Activated CD4-positive, alpha-beta T cell treated with anti-CD3 and anti-CD28 coated beads for 1 hour (primary cell): Measurements from ENCODE around the gene MUC21.
"Not testable (repeated sequence)": the region's sequence is repeated elsewhere in the genome, so short reads cannot be mapped to it uniquely, and the experiment has no call there.

ENCODE experiments used
- DNase-seq: peaks from one replicate; pipeline ENCODE4 v3.0.0-alpha.2; 2020

The MUC21 gene

DNA sequence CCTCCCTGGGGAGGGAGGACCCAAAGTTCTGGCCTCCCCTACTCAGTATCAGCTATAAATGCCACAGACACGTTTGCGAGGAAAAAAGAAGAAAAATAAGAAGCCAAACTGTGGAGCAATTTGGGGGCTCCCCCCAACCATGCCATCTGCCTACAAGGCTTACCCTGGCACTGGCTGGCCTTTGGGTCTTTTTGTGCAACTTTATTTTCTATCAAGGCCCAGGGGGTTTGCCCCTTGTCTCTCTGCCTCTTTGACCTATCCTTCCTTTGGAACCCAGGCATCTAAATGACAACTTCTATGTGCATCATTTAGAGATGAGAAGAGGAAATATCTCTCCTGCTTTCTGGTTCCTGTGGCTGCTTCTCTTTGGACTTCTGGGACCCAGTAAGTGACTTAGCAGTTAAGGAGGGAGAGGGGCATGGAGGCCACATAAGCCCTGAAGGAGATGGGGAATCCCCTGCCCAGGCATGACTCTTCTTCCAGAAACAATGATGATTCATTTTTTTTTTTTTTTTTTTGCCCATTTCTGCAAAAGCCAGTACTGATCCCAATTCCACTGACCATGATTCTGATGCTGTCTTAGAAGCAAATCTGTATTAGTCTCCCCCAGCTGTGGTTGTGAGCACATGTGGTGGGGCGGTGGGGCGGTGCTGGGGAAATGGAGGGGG is 27.0 kb downstream of the MUC21 start, which contains the start of gene MUC22:
Gene MUC22, plus strand, starts transcription at position 82 of the 668 bp plus-strand sequence. Its CDS starts 233 bp downstream, at position 315.
- no peak for DNase-seq

- no peak for DNase-seq
Observed at GRCh38 chr6:31011153-31011552, 27.6 kb downstream of the MUC21 start.

GRCh38 chr6:31016659-31017299 is 33.3 kb downstream of the MUC21 start:
- no peak for DNase-seq

GRCh38 chr6:31017436-31017835 is 33.9 kb downstream of the MUC21 start:
- not testable (repeated sequence) for DNase-seq

DNA sequence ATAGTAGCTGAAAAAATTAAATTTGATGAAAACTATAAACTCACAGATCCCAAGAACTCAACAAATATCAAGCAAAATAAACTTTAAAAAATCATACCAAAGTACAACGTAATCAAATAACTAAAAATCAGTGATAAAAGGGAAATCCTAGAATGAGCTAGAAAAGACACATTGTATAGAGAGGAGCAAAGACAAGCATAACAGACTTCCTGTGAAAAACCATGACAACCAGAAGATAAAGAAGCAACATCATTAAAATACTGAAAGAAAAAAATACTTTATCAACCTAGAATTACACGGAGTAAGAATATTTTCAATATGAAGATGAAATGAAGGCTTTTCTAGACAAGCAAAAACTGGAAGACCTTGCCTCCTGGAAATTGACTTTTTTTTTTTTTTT is 36.5 kb downstream of the MUC21 start:
- no peak for DNase-seq

- not testable (repeated sequence) for DNase-seq
Observed at GRCh38 chr6:31020631-31021255, 37.2 kb downstream of the MUC21 start.

- DNase-seq, result not testable (repeated sequence)
Observed at GRCh38 chr6:31021705-31022531, 38.4 kb downstream of the MUC21 start.

GRCh38 chr6:31025595-31025994 is 42.1 kb downstream of the MUC21 start:
- no peak for DNase-seq

DNA sequence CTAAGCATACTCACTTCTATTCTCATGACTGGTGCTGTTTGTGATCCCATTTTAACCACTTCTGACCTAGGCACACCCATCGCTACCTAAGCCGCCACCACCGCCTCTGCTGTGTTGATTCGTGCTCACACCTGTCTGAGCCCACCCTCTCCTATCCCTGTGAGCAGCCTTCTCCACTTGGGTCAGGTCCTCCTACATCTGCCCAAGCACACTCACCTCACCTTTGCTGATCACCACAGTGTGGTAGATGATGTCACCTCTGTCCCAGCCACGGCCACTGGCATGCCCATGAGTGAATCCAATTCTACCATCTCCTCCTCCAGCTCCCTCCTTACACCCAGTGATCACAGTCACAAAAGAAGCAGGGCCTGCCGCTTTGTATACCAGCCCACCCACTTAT is 47.6 kb downstream of the MUC21 start:
- no peak for DNase-seq

DNA sequence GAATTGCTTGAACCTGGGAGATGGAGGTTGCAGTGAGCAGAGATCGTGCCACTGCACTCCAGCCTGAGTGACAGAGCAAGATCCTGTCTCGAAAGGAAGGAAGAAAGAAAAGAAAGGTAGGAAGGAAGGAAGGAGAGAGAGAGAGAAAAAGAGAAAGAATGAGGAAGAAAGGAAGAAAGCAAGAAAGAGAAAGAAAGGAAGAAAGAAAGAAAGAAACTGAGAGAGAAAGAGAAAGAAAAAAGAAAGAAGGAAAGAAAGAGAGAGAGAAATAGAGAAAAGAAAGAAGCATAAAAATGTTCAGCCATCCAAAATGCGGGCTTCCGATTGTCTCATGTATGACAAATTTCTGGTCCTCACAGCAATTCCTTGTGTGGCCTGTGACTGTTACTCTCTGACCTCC is 49.6 kb downstream of the MUC21 start:
- DNase-seq, result no peak

GRCh38 chr6:31035862-31036497 is 52.5 kb downstream of the MUC21 start:
- no peak for DNase-seq

GRCh38 chr6:31037169-31037568 is 53.7 kb downstream of the MUC21 start:
- DNase-seq, result no peak

DNA sequence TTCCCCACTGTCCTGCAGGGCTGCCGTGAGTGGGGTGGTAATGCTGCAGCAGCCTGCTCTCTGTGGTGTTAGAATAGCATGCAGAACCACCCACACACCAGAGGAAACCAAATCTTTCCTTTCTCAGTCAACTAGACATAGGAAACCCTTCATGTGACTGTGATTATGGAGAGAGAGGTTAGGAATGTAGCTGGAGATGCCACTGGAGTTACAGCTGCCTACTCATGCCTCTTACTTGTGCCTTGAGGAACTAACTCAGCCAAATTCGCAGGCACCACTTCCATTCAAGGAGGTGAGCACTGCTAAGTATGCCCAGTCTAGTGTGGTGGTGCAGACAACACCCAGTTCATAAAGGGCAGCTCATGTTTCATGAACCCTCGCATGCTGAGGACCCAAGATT is 54.2 kb downstream of the MUC21 start:
- DNase-seq, result no peak

DNA sequence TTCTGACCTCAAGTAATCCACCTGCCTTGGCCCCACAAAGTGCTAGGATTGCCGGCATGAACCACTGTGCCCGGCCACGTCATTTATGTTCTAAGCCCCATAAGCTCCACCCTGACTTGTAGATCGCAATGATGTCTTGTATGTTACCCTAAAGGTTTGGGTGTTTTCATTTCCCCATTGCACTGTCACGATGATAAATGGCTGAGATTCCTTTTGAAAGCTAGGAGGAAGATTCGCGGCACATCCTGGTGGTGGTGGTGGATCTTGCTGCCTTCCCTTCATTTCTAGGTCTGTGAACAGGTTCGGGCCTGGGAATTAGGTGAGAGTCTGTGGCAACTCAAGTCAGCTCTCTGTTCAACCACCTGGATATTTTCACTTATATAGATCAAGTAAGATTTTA is 55.0 kb downstream of the MUC21 start:
- DNase-seq, result no peak
